HL-60 (cell line): ENCODE data around the gene BATF3.

Experiments used
- CTCF ChIP-seq: IDR thresholded peaks from one replicate; pipeline ENCODE4 v1.5.1; 2011; ENCODE audit warnings: low read length, control low read depth, inconsistent platforms; ENCODE audit not compliant: insufficient read depth
- REST ChIP-seq: IDR thresholded peaks from 2 replicates; pipeline ENCODE4 v1.6.1; 2012; ENCODE audit warnings: low read depth; ENCODE audit not compliant: insufficient replicate concordance

GRCh38 chr1:212656730-212657129 lies 42.9 kb downstream of the BATF3 start:
- no peak for TF ChIP-seq CTCF
- no peak for TF ChIP-seq REST
